ENCODE measurements around the gene DSCAM.

DSCAM gene

GRCh38 chr21:40015818-40016217, 831.1 kb downstream of the DSCAM start:
- DNase-seq = no peak

- DNase-seq = no peak
Measured at GRCh38 chr21:40014394-40014793, 832.6 kb downstream of the DSCAM start.

GRCh38 chr21:40013001-40013735, 833.8 kb downstream of the DSCAM start:
- DNase-seq = no peak

- DNase-seq = no peak
Measured at GRCh38 chr21:40011371-40011770, 835.6 kb downstream of the DSCAM start.

GRCh38 chr21:40002978-40003377, 844.0 kb downstream of the DSCAM start:
- DNase-seq = no peak

GRCh38 chr21:39984286-39984991, 862.5 kb downstream of the DSCAM start:
- no peak for DNase-seq

GRCh38 chr21:39980241-39980820, 866.6 kb downstream of the DSCAM start:
- no peak for DNase-seq

GRCh38 chr21:39979321-39979720, 867.6 kb downstream of the DSCAM start:
- DNase-seq = no peak

- no peak for DNase-seq
Measured at GRCh38 chr21:39976800-39977199, 870.2 kb downstream of the DSCAM start.

- no peak for DNase-seq
Measured at GRCh38 chr21:39972976-39973770, 873.8 kb downstream of the DSCAM start.

GRCh38 chr21:39972471-39972870, 874.5 kb downstream of the DSCAM start:
- DNase-seq = no peak

GRCh38 chr21:39971956-39972355, 875.0 kb downstream of the DSCAM start:
- DNase-seq = no peak

GRCh38 chr21:39969691-39970364, 877.1 kb downstream of the DSCAM start:
- DNase-seq = no peak

GRCh38 chr21:39968010-39968409, 878.9 kb downstream of the DSCAM start:
- no peak for DNase-seq

GRCh38 chr21:39966786-39967185, 880.2 kb downstream of the DSCAM start:
- DNase-seq = no peak

- no peak for DNase-seq
Measured at GRCh38 chr21:39965026-39965425, 881.9 kb downstream of the DSCAM start.

GRCh38 chr21:39961251-39961650, 885.7 kb downstream of the DSCAM start:
- DNase-seq = no peak
